GM20431 (cell line): ENCODE data around the gene BDH1.

Source experiments
- in situ Hi-C: fragments of 300-500 bp; cut with MseI, MboI; formaldehyde crosslinking; loops from one replicate; pipeline ENCODE4 v1.15.0; 2020; ENCODE audit warnings: low sequenced_read_pairs; ENCODE audit not compliant: unreplicated experiment

Gene BDH1

DNA sequence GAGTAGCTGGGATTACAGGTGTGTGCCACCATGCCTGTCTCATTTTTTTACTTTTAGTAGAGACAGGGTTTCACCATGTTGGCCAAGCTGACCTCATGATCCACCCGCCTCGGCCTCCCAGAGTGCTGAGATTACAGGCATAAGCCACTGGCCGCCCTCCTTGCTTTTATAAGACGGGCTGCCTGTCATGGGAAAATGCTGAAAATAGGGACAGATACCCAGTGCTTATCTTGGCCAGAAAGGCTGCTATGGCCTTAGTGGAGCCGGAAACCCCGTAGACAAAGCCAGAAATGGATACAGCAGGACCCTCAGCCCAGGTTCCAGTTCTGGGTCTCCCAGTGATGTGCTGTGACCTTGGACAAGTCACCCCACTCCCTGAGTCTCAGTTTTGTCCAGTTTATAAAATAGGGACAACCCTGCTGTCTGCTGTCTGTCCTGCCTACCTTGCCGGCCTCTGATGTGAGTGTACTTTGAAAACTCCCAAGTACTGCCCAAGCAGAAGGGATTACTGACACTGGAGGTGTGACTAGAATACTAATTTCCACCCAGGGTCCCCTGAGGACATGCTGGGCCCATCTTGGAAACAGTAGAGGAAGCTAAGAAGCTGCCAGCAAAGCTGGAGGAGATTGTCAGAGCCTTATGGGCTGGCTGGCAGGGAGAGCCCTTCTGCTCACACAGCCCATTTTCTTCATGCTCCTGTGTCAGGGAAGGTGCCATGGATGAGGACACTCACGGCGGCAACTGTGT lies 59.6 kb downstream of the BDH1 start:
- in situ Hi-C loops, result loop anchor here (25.0 kb wide), 1 partner anchor 234 kb away; no protein-coding TSS in a partner anchor

DNA sequence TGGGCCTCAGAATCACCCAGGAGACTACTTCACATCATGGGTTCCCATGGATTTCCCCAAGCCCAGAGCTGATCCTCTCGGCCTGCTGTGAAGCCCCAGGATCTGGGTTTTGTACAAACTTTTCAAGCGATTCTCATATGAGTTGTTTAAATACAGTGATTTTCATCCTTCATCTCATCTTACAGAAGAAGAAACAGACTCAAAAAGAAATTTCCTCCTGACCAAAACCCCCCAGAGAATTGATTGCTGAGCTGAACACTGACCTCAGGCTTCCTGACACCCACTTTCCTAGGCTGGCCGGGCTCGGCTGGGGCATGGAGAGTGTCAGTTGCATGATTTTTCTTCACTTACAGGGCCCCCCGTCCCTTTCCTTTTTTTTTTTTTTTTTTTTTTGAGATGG lies 60.3 kb downstream of the BDH1 start:
- in situ Hi-C loops, result loop anchor here (25.0 kb wide), 1 partner anchor 233 kb away; no protein-coding TSS in a partner anchor

DNA sequence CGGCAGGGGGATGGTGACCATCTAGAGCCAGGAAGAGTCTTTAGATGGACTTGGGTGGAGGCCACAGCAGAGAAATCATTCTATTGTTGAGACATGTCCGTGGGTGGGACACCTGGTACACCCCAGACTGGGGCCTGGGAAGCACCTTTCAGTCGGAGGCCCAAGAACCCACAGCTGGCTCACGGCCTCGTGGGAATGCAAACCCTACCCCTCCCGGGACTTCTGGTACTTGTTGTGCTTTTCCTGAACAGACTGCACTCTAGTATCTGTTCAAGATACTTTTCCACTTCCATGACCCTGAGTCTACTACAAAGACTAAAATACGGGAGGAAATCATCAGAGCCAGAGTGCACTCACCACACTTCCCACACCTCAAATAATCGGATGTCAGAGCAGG lies 60.7 kb downstream of the BDH1 start:
- in situ Hi-C loops, result loop anchor here (25.0 kb wide), 1 partner anchor 233 kb away; no protein-coding TSS in a partner anchor

- in situ Hi-C loops, result loop anchor here (25.0 kb wide), 1 partner anchor 232 kb away; no protein-coding TSS in a partner anchor
Measured at GRCh38 chr3:197494366-197495058, 61.3 kb downstream of the BDH1 start.

- in situ Hi-C loops, result loop anchor here (25.0 kb wide), 1 partner anchor 231 kb away; no protein-coding TSS in a partner anchor
Measured at GRCh38 chr3:197493049-197493448, 62.7 kb downstream of the BDH1 start.

DNA sequence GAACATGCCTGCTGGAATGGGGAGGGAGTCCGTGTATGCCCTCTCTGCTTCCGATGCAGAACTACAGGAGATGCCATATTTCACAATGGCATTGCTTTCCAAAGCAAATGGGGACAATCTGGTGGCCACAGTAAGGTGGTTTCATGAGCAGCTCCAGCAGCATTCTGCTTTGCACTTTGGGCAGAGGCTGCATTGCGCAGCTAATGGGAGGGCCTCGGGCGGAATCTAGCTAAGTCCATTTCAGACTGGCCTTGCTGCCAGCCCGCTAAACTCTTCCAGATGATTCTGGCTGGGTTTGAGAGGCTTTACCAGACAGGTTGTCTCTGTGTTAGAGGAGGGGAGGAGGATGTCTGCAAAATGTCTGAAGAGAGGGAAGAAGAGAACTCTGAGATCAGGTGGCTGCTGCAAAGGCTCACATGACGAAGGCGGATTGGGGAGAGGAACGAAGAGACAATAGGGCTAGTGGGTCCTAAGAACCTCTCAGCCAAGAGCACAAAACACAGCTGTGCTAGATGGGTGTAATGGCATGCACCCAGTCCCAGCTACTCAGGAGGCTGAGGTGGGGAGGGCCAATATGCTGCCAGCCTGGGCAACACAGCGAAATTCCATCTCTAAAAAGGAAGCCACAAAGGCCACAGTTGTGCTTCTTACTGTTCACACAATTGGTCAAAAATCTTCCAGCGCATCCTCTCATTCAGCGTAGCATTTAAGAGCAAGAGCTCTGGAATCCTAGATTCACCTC lies 63.7 kb downstream of the BDH1 start:
- in situ Hi-C loops, result loop anchor here (25.0 kb wide), 1 partner anchor 230 kb away; no protein-coding TSS in a partner anchor

- in situ Hi-C loops, result loop anchor here (25.0 kb wide), 1 partner anchor 229 kb away; no protein-coding TSS in a partner anchor
Measured at GRCh38 chr3:197491478-197491877, 64.3 kb downstream of the BDH1 start.

- in situ Hi-C loops, result loop anchor here (25.0 kb wide), 1 partner anchor 228 kb away; no protein-coding TSS in a partner anchor
Measured at GRCh38 chr3:197490098-197491058, 65.4 kb downstream of the BDH1 start.

DNA sequence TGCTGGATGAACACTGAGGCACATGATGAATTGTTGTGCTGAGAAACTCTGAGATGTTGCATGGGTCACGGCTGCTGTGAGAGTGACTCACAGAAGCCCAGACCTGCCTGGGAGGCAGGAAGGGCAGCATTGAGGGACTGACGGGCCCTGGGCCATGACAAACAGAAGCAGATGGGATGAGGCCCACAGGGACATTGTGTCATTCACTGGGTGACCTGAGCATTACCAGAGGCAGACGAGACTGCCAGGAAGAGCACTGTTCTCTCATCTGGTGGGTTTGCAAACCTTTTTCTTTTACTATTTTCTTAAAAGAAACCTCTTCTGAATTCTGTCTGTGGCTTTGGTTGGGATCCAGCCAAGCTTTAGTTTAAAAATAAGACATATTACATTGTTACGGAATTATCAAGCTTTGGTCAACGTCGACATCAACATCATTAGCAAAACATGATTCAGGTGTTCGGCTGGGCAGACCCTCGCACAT lies 67.8 kb downstream of the BDH1 start:
- in situ Hi-C loops, result loop anchor here (25.0 kb wide), 1 partner anchor 226 kb away; no protein-coding TSS in a partner anchor

GRCh38 chr3:197486861-197487260 lies 68.9 kb downstream of the BDH1 start:
- in situ Hi-C loops, result loop anchor here (25.0 kb wide), 1 partner anchor 225 kb away; no protein-coding TSS in a partner anchor

GRCh38 chr3:197485143-197485542 lies 70.6 kb downstream of the BDH1 start:
- in situ Hi-C loops, result loop anchor here (25.0 kb wide), 1 partner anchor 223 kb away; no protein-coding TSS in a partner anchor

DNA sequence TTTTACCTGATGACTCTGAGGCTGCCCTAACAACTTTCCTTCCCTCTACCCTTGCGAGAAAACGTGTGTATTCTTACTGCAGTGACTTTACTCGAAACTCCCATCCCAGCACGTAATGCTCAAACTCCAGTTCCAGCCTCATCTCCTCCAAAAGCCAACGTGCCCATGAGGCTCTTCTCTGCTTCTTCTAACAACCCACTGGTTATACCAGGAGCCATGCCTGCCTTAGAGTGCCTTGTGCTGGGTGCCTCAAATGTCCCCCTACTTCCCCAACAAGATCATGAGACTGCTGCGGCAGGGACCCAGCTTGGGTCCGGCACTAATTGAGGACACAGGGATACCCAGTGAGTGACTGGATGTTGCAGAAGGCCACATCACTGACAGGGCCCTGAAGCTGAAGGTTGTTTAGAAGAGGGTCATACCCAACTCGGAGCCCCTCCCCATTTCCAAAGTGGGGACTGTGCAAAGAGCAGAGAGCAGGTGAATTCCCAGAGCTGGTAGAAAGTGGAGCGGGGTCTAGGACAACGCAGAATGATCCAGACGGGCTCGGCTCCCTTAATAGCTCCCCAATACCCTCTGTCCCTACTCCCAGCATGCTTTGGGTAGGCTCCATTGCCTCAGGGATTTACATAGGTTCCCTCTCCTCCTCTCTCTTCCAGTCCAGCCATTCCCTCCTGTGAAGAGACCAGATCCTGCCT lies 71.4 kb downstream of the BDH1 start:
- in situ Hi-C loops, result loop anchor here (25.0 kb wide), 1 partner anchor 222 kb away; no protein-coding TSS in a partner anchor

GRCh38 chr3:197482001-197482400 lies 73.8 kb downstream of the BDH1 start:
- in situ Hi-C loops, result loop anchor here (25.0 kb wide), 1 partner anchor 220 kb away; no protein-coding TSS in a partner anchor

DNA sequence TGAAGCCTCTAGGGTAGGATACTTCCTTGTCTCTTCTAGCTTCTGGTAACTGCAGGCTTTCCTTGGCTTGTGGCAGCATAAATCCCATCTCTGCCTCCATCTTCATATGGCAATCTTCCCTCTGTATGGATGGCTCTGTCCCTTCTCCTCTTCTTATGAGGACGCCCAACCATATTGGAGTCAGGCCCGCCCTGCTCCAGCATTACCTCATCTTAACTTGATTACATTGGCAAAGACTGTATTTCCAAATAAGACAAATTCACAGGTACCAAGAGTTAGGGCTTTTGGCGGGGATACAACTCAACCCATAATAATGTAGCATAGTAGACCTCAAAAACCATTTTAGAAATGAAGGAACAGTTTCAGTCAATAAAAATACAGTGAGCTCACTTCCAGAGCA lies 75.4 kb downstream of the BDH1 start:
- in situ Hi-C loops, result loop anchor here (25.0 kb wide), 1 partner anchor 218 kb away; no protein-coding TSS in a partner anchor

- in situ Hi-C loops, result loop anchor here (25.0 kb wide), 1 partner anchor 217 kb away; no protein-coding TSS in a partner anchor
Measured at GRCh38 chr3:197478746-197479668, 76.8 kb downstream of the BDH1 start.

- in situ Hi-C loops, result loop anchor here (25.0 kb wide), 1 partner anchor 216 kb away; no protein-coding TSS in a partner anchor
Measured at GRCh38 chr3:197477816-197478215, 78.0 kb downstream of the BDH1 start.
